H4 (cell line): ENCODE data around the gene TMEM129. TPM values are rescaled to one million over a fixed set of nuclear protein-coding genes. Genes with fewer than 3 reads are reported as not detected.
"Not testable (repeated sequence)": the region's sequence is repeated elsewhere in the genome, so short reads cannot be mapped to it uniquely, and the experiment has no call there.

Experiments
- DNase-seq: peaks from one replicate; pipeline ENCODE4 v3.0.0-alpha.2; 2015; ENCODE audit warnings: low spot score
- total RNA-seq: library from RNA; depleted of rRNA; stranded (reverse); fragments of >200 nt; shearing (Covaris generic); gene quantifications from 2 replicates; pipeline ENCODE4 v1.2.3, GENCODE V29; 2014

TMEM129 gene
- total RNA-seq, 1 experiment from 2014 or later, result 18.4 TPM

DNA sequence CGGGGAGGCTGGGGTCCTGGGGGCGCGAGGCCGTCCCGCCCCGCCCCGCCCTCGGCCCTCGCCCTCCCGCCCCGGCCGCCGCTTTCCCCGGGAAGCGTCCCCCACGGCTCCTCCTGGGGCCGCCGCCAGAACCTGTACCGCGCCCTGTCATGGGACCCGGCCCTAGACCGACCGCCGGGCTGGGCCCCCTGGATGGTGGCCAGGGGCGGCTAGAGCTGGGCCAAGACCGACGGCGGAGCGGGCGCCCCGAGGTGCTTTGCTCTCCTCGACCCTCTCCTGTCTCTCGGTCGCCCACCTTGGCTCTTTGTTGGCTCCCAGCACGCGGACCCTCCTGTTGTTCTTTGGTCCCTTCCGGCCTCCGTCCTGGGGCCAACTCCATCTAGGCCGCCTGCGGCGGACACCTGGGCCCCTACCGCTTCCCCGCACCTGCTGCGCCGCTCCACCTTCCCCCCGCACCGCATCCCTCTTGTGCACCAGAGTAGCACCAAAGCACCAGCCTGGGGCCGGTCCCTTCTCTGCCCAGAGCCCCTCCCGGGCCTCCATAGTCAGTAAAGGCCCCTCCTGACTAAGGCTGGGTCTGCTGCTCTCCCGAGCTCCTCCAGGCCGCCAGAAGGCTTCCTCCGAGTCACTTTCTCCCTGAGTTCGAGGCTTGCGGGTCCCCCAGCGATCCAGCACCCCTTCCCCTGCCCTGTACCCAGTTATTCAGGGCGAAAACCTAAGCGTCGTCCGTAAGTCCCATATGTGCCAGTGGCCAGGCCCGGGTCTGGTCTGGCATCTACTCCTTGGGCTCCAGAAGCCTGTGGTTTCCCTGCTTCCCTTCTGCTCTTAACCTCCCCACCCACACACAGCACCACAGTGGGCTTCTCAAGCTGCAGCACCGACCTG, 785 bp upstream of the TMEM129 start:
- DNase-seq, result no peak

DNA sequence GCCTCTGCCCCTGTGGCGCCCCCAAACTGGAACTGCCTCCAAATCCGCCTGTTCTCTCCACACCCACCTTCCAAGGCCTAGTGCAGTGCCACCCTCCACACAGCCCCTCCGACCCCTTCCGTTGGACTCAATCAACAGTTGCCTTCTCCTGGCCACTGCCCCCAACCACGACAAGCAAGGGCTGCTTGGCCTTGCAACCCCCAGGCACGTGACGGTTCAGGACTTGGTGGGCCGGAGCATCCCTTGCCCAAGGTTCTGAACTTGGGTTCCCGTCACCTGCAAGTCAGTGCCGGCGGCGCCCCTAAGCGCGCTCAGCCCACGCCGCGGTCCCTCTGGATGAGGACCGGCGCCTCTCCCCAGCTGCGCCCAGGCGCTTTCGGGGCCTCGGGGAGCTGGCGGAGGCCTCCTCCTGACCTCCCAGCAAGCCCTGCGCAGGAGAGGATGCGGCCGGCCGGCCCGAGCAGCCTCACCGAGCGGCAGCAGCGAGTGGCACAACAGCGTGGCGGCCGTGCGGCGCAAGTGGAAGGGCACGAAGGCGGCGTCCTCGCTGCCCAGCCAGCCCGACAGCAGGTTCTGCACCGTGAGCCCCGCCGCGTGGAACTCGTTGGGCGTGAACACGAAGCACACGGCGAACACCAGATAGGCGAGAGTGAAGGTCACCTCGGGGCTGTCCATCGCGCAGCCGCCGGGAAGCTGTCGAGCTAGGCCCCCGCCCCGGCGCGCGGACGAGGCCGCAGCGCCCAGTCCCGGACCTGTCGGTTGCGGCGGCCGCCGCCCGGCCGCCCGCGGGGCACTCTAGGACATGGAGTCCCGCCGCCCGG, 750 bp downstream of the TMEM129 start:
- peak; percentile 24 for DNase-seq

DNA sequence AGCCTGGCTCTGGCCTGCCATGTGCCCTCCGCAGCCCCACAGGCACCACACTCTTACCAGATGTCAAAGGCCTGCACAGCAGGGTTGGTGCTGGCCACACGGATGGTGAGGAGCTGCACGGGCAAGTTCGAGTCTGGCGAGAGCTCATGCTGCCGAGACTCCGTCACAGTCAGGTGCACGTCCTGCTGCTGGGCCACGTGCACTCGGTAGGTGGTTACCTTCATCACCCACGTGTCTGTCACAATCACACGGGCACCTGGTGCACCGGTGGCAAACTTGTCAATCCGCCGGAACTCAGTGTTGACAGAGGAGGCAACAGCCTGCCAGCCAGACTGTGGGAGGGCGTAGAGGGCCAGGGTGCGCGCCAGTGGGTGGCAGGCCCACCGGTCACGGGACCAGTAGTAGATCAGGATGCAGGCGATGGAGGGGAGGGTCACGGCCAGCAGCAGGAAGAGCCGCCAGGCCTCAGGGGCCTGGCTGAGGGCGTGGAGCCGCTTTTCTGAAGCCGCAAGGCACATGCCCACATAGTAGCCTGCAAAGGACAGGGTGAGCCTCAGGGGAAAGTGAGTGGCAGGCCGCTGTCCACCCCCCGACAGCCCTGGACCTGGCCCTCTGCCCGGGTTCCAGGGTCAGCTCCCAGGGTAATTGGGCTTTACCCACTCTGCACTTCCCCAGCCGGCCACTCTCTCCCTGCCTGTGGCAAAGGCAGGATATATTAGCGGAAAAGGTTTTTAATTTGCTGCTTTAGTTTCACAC, 2.9 kb downstream of the TMEM129 start:
- DNase-seq, result peak; percentile 8

DNA sequence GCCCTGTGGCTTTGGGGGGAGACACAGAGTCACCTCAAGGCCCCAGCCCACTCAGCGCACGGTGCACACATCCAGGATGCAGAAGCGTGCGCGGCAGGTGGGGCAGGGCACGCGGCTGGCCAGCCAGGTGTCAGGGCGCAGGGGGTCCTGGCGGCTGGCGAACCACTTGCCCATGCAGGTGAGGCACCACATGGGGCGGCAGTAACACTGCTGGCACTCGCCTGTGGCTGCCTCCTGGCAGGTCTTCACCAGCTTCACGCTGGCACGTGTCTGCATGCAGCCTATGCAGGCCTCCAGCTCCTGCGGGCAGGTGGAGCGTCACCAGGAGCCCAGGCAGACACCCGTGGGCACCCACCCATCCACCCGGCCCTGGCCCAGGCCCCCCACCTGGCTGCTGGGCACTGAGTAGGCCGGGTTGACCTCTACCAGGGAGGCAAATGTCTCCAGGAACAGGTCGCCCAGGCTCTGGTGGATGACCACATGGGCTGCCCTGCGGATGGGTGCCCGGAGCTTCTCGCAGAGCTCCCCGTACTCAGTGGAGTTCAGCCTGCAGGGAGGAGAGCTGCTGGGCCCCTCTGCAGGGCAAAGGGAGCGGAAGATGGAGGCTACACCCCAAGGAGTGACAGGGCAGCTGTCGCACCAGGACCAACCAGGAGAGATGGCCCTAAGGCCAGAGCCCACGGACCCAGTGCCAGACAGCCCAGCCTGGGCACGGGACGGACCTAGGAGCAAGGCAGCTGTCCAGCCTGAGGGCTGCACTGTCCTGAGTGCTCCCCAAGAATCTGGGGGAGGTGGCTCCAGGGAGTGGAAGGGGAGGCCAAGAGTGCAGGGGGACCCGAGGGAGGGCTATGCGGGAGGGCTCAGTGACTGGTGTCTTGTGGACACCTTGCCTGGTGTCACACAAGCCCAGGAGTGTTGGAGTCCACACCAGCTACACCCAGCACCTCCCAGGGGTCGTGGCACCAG, 3.7 kb downstream of the TMEM129 start:
- peak; percentile 6 for DNase-seq

DNA sequence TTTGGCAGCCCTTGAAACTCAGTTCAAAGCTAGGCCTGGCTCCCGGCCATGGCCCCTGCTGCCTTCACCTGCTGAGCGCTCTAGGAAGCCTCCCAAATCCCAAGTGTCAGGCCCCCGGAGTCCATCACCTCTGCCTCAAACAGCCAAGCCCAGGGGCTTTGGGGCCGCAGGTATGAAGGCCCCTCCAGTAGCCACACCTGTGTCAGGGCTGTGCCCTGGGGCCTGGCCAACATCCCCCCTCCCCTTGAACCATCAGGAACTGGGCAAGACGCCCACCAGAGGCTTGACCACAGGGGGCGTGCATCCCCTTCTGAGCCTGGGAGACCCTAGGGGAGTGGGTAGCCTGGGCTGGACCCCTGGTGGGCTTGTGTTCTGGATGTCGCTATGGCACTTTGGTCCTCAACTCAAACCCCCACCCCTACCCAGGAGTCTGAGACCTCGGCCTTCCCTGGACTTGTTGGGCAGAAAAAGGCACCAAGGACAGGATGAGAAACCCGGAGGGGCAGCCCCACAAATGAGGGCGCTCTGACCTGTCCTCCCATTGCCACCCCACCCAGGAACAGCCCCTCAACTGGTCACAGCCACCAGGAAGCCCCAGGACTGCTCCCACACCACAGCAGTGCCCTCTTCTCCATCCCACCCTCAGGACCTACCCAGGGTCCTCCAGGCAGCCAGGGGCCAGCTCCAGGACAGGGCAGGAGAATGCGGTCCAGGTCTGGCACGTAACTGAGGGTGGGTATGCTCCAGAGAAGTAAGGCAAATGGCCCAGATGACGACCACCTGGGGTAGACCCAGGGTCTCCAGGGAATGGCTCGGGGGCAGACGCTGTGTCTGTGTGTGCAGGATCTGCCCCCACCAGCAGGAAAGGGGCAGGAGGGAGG, 4.8 kb downstream of the TMEM129 start:
- no peak for DNase-seq

DNA sequence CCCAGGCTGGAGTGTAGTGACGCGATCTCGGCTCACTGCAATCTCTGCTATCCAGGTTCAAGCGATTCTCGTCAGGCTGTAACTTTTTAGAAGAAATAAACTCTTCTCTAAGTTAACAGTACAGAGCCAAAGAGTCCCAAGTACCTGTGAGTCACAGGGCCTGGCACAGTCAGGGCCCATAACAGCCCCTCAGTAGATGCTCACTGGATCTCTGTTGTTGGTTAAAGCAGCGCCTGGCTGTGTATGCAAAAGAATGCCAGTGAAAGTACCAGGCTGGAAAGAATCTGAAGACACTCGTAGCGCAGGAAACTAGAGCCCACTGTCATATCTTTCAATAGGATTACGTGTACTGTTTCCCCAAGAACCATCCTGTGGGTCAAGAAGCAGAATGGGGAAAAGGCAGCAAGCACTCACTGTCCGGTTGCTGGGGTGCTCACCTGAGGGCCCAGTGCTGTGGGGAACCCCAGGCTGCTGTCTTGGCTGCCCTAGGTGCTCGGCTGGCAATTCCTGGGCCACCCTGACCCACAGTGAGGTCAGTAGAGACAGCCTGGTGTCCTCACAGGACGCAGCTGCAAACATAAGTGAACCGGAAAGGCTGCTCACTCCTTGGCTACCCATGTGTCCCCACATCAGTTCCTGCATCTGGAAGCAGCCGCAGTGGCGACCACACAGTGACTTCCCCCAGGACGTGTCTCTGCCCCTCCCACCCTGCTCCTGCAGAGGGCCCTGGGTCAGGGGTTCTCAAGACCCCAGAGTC, 5.9 kb downstream of the TMEM129 start:
- no peak for DNase-seq

DNA sequence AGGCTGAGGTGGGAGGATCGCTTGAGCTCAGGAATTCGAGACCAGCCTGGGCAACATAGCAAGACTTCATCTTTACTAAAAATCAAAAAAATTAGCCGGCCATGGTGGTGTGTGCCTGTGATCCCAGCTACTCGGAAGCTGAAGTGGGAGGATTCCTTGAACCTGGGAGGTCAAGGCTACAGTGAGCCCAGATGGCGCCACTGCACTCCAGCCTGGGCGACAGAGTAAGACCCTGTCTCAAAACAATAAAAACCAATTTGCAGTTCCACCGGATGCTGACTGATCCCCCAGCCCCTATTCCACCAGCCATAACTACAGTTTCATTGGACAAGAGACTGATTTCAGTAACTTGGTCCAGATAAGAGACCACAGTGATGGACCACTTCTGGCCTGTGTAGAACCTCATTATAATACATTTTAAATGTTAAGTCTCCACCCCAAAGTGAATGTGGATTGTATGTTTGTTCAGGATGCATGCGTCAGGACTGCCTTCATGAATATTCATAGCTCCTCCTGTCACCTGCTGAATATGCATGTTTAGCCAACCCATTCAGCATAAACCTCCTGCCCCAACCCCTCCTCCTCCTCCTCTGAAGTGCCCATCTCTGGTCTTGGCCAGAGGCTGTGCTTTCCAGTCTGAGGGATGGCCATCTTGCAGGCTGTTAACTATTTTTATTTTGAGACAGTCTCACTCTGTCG, 6.7 kb downstream of the TMEM129 start:
- peak; percentile 8 for DNase-seq

DNA sequence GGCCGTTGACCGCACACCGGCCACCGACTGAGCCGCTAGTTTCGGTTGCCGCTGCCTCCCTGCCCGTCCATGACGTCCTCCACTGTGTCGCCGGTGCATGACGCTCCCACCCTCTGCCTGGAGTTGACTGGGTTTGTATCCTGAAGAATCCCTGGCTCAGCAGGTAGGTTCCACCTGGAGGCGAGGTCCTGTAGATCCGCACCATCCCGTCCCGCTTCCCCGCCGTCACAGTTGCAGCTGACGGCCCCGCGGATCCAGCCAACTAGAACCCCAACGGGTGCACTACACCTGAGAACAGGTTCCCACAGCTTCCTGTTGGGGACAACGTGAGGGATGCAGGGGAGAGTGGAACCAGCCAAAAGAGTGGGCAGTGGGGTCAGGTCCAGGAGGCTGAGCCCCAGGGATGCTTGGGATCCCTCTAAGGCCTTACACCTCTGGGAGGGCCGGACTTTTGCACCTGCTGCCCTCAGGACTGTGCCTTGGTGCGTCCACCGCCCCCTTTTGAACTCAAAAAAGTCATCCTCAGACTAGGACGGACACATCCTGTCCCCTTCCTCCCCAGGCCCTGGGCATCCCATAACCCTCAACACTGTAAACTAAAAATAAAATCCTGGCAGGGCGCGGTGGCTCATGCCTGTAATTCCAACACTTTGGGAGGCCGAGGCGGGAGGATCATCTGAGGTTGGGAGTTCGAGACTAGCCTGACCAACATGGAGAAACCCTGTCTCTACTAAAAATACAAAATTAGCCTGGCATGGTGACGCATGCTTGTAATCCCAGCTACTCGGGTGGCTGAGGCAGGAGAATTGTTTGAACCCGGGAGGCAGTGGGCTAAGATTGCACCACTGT, 7.9 kb downstream of the TMEM129 start:
- DNase-seq, result peak; percentile 15

DNA sequence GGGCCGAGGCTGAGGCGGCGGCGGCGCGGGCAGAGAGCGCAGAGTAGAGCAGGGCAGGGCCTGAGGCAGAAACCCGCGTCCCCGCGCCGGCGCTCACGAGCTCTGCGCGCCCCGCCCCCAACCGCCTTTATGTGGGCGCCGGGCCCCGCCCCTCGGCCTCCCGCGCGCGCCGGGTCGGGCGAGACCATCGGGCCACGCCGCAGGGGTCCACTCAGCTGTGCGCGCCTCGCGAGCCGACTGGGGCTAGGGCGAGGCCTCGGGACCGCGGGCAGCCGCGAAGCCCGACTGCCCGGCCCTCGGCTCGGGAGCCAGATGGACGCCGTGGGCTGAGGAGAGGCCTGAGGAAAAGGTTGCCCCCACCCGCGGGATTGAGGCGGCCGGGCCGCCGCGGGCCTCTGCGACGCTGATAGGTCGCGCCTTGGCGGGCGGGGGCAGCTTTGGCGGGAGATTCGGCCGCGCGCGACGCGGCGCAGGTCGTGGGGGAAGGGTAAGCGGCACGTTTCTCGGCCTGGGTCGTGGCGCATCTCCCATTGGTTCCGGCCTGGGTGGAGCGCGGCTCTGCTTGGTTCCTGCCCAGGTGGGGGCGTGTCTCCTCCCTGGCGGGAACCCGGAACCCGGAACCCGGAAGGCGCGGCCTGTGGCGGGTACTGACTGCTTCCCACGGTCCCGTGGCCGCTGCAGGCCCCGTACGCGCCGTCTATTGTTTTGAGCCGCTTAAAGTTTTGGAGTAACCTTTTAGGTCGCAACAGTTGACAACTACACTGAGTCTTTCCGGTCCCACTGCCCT, 8.7 kb downstream of the TMEM129 start, which contains the start of gene SLBP:
TSS of gene SLBP (minus strand) at position 104 of the 787 bp plus-strand sequence. CDS start 131 bp downstream, outside the sequence.
- DNase-seq, result peak; percentile 96

DNA sequence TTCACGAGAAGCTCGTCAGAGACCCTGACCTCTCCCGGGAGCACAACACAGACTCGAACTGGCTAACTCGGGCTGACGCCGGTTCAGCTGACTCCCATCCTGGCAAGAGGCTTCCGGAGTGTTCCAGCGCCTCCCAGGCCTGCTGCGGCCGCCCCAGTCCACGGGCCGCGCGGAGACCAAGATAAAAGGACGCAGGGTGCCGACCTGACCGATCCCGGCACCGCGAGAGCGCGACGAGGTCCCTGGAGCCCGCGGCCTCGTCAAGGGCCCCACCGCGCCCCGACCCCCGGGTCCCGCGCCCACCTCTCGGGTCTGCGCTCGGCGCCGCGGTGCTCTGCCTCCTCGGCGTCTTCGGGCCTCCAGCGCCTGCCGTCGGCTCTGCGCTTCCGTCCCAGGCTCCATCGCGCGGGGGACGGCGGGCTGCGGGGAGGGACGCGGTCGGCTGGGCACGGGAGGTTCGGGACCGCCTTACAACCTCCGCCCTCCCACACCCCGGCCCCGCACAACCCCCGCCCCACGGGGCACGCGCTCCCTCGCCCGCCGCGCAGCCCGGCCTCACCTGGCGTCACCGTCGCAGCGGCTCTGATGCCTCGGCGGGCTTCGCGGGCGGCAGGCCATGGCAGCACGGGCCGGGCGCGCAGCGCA, 9.4 kb downstream of the TMEM129 start:
- peak; percentile 28 for DNase-seq

DNA sequence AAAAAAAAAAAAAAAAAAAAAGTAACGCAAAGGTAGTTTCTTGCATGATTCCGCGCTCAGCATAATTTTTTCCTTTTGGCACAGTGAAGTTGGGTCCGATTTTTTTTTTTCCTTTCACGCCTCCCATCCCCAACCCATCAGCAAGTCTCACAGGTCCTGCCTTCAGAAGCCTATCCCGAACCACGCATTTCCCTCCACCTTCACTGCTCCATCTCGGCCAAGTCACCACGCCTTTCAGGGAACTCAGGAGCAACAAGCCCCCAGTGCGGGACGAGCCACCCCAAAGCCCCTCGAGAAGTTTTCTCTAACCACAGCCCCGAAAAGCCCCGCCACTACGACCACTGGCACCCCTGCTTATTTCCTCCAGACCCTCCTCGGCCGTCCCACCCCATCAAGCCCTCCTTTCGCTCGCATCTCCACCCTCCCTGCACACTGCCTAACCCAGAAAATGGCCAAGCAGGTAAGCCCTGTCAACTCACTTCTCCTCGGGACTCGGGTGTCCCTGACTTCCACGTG, 10.0 kb downstream of the TMEM129 start:
- peak; percentile 10 for DNase-seq

DNA sequence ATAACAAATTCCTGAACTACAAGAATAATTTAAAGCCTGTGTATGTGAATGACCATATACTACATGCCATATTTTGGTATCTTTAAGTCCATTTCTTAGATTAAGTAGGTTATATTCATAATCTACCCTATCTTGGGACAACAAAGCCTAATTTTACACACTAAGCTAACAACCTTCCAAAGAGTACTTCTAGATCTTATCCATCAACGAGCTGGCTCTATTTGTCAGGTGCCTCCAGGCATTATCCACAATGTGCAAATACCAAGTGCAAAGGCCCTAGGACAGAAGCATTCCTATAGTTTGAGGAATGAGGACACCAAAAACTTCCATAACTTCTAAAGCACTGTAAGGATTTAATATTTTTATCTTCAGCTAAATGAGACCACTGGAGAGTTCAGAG, 12.5 kb downstream of the TMEM129 start:
- no peak for DNase-seq

DNA sequence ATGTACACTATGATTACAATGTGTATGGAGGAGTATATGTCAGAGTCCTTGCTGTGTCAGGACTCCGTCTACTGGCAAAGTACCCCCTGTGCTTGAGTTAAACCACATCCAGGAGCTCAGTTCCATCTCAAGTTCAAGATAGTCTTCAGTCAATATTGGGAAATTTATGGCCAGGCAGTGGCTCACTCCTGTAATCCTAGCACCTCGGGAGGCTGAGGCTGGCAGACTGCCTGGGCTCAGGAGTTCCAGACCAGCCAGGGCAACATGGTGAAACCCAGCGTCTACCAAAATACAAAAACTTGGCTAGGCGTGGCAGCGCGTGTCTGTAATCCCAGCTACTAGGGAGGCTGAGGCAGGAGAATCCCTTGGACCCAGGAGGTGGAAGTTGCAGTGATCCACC, 14.8 kb downstream of the TMEM129 start:
- DNase-seq, result no peak

DNA sequence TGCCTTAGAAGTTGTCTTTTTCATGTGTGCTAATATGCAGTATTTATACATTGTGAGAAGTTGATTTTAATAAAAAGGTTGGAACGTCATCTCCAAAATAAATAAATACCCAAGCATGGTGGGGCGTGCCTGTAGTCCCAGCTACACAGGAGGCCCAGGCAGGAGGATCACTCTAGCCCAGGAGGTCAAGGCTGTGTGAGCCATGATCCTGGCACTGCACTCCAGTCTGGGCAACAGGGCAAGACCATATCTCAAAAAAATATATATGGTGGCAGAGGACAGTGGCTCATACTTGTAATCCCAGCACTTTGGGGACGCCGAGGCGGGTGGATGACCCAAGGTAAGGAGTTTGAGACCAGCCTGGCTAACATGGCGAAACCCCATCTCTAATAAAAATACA, 15.4 kb downstream of the TMEM129 start:
- no peak for DNase-seq

DNA sequence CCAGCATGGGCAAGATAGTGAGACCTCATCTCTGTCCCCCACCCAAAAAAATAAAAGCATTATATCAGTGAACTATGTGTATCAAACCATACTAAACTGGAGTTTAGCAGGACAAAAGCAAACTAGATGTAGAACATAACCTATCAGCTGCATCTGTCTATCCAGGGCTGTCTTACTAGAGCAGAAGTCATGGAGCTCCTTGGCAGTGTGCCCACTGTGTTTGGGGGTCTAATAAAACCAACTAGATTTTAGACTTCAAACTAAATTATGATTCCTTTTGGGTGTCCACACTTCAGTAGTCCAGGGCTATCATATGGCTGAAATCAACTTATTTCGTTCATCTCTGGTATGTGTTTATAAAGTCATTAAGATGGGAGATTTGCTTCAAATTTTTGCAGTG, 17.3 kb downstream of the TMEM129 start:
- DNase-seq, result no peak

DNA sequence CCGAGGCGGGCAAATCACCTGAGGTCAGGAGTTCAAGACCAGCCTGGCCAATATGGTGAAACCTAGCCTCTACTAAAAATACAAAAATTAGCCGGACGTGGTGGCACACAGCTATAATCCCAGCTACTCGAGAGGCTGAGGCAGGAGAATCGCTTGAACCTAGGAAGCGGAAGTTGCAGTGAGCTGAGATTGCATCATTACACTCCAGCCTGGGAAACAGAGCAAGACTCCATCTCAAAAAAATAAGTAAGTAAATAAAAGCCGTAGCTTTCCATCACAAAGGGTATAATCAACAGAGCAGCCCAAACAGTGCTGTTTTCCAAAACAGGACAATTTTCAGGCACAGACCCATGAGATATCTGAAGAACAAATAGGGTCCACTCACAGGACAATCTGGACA, 19.5 kb downstream of the TMEM129 start:
- not testable (repeated sequence) for DNase-seq
